ENCODE data around the gene MCTP1. TPM values are rescaled to one million over a fixed set of nuclear protein-coding genes. Genes with fewer than 3 reads are reported as not detected.

MCTP1 gene
- total RNA-seq, 1 experiment from 2014 or later = 0.44 TPM

DNA sequence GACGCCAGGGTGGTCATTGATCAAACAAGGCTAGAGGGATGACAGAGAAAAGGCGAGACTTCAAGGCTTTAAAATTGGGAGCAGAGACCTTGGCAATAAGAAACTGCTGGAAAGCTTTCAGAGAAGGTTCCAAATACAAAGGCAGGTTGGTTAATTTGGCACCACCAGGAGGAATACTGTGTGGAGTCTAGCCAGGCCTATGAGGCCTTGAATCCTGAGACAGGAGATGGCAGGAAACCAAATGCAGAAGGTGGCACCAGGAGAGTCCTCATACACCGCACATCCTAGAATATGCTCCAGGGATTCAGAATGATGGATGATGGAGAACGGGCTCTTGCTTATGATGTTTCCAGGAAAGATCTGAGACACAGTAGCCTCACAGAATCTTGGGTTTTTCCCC lies 90.0 kb downstream of the MCTP1 start:
- Histone ChIP-seq H3K9ac (ENCODE audit: low read length) (no peak overlapping the region), H3K79me2 (ENCODE audit: insufficient read depth, low read length) (no peaks in the 10 kb centered on the region), H3K4me3 (replicated peaks in 1 of 2; ENCODE audit: low read depth in 1 of 2, low read length in 2 of 2) (no peak overlapping the region), H3K9me2 (ENCODE audit: insufficient read depth) (no peaks in the 10 kb centered on the region), H3K9me3 (ENCODE audit: control insufficient read depth in 1 of 2, insufficient read depth in 1 of 2, low read depth in 1 of 2, low read length in 2 of 2) (no peaks in the 10 kb centered on the region), H3K4me2 (ENCODE audit: low read length) (no peak overlapping the region), H3K36me3 (ENCODE audit: control insufficient read depth in 1 of 2, insufficient read depth in 2 of 2, low read length in 2 of 2) (no peaks in the 10 kb centered on the region), H3K27me3 (ENCODE audit: insufficient read depth, low read length) (no peaks in the 10 kb centered on the region), H3K27ac (ENCODE audit: low read depth, low read length) (no peak overlapping the region), H2AFZ (ENCODE audit: low read depth, low read length, poor library complexity, severe bottlenecking) (no peak overlapping the region), H3K4me1 (ENCODE audit: control insufficient read depth in 1 of 2, insufficient read depth in 2 of 2, low read length in 2 of 2) (no peaks in the 10 kb centered on the region), H4K20me1 (ENCODE audit: insufficient read depth) (no peaks in the 10 kb centered on the region)
- DNase-seq (ENCODE audit: low read depth, low spot score) (no peak), ATAC-seq (no peak)
- CTCF ChIA-PET = interaction anchor here (1.3 kb wide), 1 partner anchor 17 kb away, joined by 3 read pairs; no protein-coding TSS in a partner anchor
- intact Hi-C loops (cut with micrococcal nuclease) = no loop called here
- POLR2A ChIA-PET = no interaction called here
- RAD21 ChIA-PET (ENCODE audit: low non-redundant PET in 1 of 2, low total read pairs in 2 of 2, uncharacterized antibody in 2 of 2, unreplicated experiment in 2 of 2) = no interaction called here
- no TSS peak for BruUV-seq (replicated peaks)
- TF ChIP-seq, protein P1, sequence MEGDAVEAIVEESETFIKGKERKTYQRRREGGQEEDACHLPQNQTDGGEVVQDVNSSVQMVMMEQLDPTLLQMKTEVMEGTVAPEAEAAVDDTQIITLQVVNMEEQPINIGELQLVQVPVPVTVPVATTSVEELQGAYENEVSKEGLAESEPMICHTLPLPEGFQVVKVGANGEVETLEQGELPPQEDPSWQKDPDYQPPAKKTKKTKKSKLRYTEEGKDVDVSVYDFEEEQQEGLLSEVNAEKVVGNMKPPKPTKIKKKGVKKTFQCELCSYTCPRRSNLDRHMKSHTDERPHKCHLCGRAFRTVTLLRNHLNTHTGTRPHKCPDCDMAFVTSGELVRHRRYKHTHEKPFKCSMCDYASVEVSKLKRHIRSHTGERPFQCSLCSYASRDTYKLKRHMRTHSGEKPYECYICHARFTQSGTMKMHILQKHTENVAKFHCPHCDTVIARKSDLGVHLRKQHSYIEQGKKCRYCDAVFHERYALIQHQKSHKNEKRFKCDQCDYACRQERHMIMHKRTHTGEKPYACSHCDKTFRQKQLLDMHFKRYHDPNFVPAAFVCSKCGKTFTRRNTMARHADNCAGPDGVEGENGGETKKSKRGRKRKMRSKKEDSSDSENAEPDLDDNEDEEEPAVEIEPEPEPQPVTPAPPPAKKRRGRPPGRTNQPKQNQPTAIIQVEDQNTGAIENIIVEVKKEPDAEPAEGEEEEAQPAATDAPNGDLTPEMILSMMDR (IDR thresholded peaks at IDR 0.05 in 2 of 3, conservative IDR thresholded peaks at IDR 0.05 in 1 of 3; ENCODE audit: borderline replicate concordance in 1 of 3, insufficient read depth in 1 of 3, low read depth in 2 of 3, low read length in 2 of 3) = no peak
- TF ChIP-seq RAD21 (IDR thresholded peaks at IDR 0.05; ENCODE audit: low read depth) (no peak), MAX (IDR thresholded peaks at IDR 0.05) (no peak), REST (IDR thresholded peaks at IDR 0.05; ENCODE audit: low read depth) (no peak), EZH2phosphoT487 (IDR thresholded peaks at IDR 0.05; ENCODE audit: borderline replicate concordance) (no peak), CEBPB (IDR thresholded peaks at IDR 0.05; ENCODE audit: low read depth) (no peak), YY1 (IDR thresholded peaks at IDR 0.05; ENCODE audit: extremely low read depth, insufficient replicate concordance, low read depth, low read length) (no peak), TCF7L2 (IDR thresholded peaks at IDR 0.05; ENCODE audit: borderline replicate concordance, extremely low read depth, insufficient read depth, insufficient read length) (no peak), EZH2 (IDR thresholded peaks at IDR 0.05) (no peak), ELF1 (IDR thresholded peaks at IDR 0.05; ENCODE audit: borderline replicate concordance, low read depth) (no peak), ZNF274 (IDR thresholded peaks at IDR 0.05; ENCODE audit: low read depth, low read length) (no peak), SP1 (IDR thresholded peaks at IDR 0.05; ENCODE audit: low read depth) (no peak), EGR1 (IDR thresholded peaks at IDR 0.05; ENCODE audit: low read depth) (no peak), POLR2A (IDR thresholded peaks at IDR 0.05; ENCODE audit: borderline replicate concordance, extremely low read depth, insufficient read depth, insufficient read length) (no peak), ZFX (IDR thresholded peaks at IDR 0.05) (no peak), JUND (IDR thresholded peaks at IDR 0.05) (no peak), SIN3A (IDR thresholded peaks at IDR 0.05; ENCODE audit: low read depth) (no peak), FOSL1 (IDR thresholded peaks at IDR 0.05; ENCODE audit: low read depth) (no peak)
- TF ChIP-seq, protein P2, sequence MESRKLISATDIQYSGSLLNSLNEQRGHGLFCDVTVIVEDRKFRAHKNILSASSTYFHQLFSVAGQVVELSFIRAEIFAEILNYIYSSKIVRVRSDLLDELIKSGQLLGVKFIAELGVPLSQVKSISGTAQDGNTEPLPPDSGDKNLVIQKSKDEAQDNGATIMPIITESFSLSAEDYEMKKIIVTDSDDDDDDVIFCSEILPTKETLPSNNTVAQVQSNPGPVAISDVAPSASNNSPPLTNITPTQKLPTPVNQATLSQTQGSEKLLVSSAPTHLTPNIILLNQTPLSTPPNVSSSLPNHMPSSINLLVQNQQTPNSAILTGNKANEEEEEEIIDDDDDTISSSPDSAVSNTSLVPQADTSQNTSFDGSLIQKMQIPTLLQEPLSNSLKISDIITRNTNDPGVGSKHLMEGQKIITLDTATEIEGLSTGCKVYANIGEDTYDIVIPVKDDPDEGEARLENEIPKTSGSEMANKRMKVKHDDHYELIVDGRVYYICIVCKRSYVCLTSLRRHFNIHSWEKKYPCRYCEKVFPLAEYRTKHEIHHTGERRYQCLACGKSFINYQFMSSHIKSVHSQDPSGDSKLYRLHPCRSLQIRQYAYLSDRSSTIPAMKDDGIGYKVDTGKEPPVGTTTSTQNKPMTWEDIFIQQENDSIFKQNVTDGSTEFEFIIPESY (IDR thresholded peaks at IDR 0.05; ENCODE audit: extremely low read depth, insufficient replicate concordance, low read length) = no peak
- TF ChIP-seq, protein P3, sequence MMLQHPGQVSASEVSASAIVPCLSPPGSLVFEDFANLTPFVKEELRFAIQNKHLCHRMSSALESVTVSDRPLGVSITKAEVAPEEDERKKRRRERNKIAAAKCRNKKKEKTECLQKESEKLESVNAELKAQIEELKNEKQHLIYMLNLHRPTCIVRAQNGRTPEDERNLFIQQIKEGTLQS (IDR thresholded peaks at IDR 0.05) = no peak

Data from HCT116 (cell line).